GM19438 (cell line): ENCODE measurements around the gene OR5AP2.
"Not testable (repeated sequence)": the region's sequence is repeated elsewhere in the genome, so short reads cannot be mapped to it uniquely, and the experiment has no call there.

Experiments used
- ATAC-seq: cut with Tn5 transposase; IDR thresholded peaks from one replicate; pipeline ENCODE4 v1.9.1; 2021; ENCODE audit warnings: low read depth; ENCODE audit not compliant: unreplicated experiment

Gene OR5AP2

GRCh38 chr11:56642339-56642738 is at the start of gene OR5AP2:
OR5AP2 (minus strand) TSS chr11:56642439; CDS start chr11:56642439, 0 bp downstream.
- no peak for ATAC-seq

GRCh38 chr11:56691179-56691578 is 48.9 kb upstream of the OR5AP2 start:
- not testable (repeated sequence) for ATAC-seq

- no peak for ATAC-seq
Measured at GRCh38 chr11:56688554-56689100, 46.4 kb upstream of the OR5AP2 start.

GRCh38 chr11:56670984-56671383 is 28.7 kb upstream of the OR5AP2 start:
- ATAC-seq: no peak

GRCh38 chr11:56663386-56663785 is 21.1 kb upstream of the OR5AP2 start, which contains the start of gene OR5AR1:
OR5AR1 (plus strand) TSS chr11:56663686; CDS start chr11:56663686, 0 bp downstream.
- ATAC-seq: no peak

GRCh38 chr11:56659755-56660154 is 17.5 kb upstream of the OR5AP2 start:
- ATAC-seq: no peak

GRCh38 chr11:56637500-56637899 is 4.7 kb downstream of the OR5AP2 start:
- ATAC-seq: no peak

- ATAC-seq: no peak
Measured at GRCh38 chr11:56636861-56637260, 5.4 kb downstream of the OR5AP2 start.

- ATAC-seq: no peak
Measured at GRCh38 chr11:56632329-56632728, 9.9 kb downstream of the OR5AP2 start.

GRCh38 chr11:56625946-56626345 is 16.3 kb downstream of the OR5AP2 start:
- ATAC-seq: no peak

- ATAC-seq: no peak
Measured at GRCh38 chr11:56624661-56625110, 17.6 kb downstream of the OR5AP2 start.

GRCh38 chr11:56611174-56611573 is 31.1 kb downstream of the OR5AP2 start:
- ATAC-seq: no peak

GRCh38 chr11:56592088-56592717 is 50.0 kb downstream of the OR5AP2 start:
- ATAC-seq: not testable (repeated sequence)
